GM21825 (cell line): ENCODE data around the gene ARGLU1.

Experiments used
- ATAC-seq: cut with Tn5 transposase; IDR thresholded peaks from one replicate; pipeline ENCODE4 v1.9.1; 2021; ENCODE audit warnings: mild to moderate bottlenecking, moderate library complexity; ENCODE audit not compliant: unreplicated experiment

ARGLU1 gene

DNA sequence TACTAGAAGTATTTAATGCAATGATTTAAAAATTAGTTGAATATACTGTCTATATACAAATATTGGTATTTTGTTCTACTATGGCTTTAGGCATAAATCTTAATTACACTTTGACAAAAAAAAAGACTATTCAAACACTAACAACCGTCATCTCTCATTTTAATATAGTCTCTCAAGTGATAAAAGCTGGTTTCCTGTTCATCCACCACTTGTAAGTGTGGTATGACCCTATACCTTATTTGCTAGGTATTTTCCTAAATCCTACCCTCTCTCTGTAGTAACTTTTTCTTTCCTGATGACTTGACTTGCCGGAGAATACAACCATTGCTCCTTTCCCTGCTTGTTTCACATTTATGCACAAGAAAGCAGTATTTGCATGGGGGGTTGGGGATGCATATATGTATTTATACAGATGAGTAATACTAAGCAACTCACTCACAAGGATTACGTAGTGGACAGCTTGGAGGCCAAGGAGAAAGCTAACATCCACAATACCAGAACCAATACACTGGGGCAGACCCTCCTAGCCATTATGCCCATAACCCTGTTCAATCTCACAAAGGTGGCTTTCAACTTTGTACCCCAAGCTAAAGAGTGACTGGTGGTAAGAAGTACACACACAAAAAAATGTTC is 19.8 kb downstream of the ARGLU1 start:
- ATAC-seq = no peak

DNA sequence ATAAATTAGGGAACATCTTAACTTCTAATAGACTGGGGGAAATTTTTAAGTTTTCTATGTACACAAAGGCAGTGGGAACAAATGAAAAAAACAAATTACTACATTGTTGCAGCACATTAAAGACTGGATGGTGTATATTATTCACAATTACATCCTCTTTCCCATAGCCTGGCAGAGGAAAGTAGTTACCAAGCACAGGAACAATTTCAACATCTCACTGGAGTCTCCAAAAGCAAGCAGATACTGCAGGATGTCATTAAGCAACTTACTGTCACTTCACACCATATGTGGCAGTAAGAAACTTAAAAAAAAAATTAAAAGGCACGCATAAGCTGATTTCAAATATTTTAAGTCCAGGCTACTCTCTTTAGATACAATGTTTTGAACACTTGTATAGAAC is 26.1 kb downstream of the ARGLU1 start:
- ATAC-seq = no peak

- ATAC-seq = no peak
Observed at GRCh38 chr13:106540613-106541012, 27.3 kb downstream of the ARGLU1 start.

DNA sequence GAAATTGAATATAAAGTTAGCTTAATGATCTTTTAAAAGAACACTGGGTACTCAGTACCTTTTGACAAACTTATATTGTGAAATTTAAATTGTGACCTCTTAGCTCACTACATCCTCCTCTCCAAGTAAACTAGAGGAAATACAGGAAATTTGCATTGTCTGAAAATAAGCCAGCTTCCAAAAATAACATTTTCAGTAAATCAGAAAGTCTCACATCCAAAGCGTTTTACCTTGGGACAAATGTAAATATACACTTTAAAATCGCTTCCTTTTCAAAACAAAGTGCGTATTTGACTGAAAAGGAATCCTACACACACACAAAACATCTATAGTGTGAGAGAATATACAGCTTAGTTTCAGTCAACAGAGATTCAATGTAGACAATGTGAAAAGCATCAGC is 30.4 kb downstream of the ARGLU1 start:
- ATAC-seq = no peak

DNA sequence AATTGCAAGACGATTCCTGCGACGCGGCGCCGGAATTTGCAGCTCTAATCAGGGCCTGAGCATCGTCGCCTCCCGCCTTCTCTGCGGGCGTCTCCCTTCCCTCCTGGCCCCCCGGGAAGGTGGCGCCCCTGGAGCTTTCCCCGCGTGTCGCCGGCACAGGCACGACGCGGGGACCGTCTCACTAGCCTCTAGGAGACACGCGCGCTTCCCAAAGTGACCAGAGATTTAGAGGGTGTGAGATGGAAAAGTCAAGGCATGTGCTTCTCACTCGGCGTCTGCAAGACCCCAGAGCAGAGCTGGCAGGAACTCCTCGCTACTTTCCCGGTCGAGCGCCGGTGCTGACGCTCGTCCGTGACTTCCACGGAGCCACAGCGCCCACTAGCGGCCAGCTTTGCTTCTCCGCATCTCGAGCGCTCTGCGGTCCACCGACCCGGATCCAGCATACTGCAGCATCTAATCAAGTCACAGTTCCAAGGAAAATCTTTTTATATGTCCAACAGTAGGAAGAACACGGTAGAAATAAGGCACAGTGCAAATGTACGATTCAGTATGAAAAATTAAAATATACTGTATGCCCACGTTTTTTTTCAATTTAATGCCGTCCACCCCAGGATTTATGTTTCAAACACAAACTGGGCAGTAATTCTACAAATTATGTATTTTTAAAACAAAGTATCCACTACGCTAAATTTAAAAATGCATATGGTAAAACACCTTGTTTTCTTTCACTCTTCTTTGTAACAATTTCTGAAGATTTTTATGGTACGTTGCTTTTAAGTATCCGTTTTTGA is 31.5 kb downstream of the ARGLU1 start:
- ATAC-seq = peak; percentile 41

DNA sequence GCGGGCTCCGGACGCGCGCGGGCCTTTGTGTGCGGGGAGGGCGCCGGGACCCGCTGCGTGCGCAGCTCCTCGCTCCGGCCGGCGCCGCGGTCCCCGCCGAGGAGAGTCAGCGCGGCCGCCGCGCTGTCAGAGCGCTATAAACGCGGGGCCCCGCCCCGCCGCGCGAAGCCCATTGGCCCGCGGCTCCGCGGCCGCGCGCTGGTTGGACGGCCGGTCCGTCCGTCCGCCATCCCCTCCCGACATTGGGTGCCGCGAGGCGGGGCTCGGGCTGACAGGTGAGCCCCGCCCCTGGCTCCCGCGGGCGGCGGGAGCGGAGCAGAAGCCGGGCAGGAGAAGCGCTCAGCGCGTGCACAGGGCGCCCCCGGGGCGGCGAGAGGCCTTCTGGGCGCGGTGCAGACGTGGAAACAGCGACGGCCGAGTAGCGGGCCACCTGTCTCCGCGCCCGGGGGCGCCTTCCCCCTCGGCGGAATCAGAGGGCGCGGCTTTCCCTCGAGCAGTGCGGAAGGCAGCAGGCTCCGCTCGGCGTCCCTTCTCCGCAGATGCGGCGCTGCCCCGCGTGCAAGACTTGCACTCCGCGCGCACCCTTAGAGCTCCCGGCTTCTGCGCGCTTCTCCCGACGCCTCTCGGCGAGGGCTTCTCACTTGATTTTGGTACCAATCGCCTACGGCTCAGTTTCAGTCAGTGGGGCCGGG is 32.2 kb downstream of the ARGLU1 start, which contains the start of gene EFNB2:
Gene EFNB2 (minus strand): TSS at position 111 of the 692 bp plus-strand sequence. CDS start 698 bp downstream, outside the sequence.
- ATAC-seq = peak; percentile 97

GRCh38 chr13:106534639-106535551 is 33.0 kb downstream of the ARGLU1 start:
- peak; percentile 18 for ATAC-seq

DNA sequence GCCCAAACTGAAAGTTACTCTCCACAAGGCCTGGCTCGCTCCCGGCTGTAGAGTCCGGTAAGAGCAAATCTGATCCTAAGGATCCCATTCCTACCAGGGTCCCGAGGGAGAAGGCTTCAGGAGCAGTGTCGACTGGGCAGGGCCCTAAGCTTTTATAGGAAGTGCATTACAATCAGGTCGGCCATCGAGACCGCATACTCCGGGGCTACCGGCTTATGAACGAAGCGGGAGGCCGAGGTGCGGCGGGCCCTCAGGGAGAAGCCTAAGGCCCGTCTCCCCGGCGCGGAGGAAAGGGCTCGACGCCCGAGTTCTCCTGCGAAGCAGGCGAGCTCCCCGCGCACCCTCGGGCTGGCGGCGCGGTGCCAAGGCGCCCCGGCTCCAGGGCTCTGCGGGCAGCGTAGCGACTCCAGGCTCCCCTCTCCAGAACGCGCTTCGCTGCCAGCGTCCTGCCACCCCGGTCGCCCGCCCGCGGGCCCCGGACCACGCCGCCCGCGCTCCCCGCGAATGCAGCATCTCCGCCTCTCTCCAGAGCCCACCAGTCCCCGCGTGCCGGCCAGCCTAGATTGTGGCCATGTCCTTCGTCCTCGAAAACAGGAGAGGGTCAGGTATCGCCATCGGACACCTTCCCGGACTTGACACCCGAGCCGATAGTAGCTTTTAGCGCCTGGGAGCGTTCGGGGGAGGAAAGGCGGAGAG is 33.8 kb downstream of the ARGLU1 start:
- ATAC-seq = no peak

- no peak for ATAC-seq
Observed at GRCh38 chr13:106533101-106533942, 34.6 kb downstream of the ARGLU1 start.

GRCh38 chr13:106532111-106532929 is 35.6 kb downstream of the ARGLU1 start:
- no peak for ATAC-seq

DNA sequence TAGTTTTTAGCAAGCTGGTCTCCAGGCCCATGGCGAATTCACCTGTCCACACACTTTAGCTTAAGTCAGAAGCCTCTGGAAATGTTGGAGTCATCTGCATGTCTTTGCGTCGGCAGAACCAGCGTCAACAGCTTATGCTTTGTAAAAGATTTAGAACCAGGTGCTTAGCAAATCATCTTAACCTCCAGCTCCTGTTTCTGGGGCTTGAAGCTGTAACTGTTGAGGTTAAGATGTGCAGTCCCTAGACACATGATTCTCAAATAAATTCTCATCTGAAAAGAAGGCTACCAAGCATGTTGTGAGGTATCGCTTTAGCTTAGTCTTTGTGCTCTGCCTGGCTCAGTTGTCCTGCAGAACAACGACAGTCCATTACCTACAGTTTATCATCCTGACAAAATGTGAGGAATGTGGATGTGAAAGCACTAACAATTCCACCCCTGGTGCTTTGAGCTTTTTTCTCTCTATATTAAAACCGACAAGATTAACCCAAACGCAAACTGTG is 36.9 kb downstream of the ARGLU1 start:
- ATAC-seq = no peak

DNA sequence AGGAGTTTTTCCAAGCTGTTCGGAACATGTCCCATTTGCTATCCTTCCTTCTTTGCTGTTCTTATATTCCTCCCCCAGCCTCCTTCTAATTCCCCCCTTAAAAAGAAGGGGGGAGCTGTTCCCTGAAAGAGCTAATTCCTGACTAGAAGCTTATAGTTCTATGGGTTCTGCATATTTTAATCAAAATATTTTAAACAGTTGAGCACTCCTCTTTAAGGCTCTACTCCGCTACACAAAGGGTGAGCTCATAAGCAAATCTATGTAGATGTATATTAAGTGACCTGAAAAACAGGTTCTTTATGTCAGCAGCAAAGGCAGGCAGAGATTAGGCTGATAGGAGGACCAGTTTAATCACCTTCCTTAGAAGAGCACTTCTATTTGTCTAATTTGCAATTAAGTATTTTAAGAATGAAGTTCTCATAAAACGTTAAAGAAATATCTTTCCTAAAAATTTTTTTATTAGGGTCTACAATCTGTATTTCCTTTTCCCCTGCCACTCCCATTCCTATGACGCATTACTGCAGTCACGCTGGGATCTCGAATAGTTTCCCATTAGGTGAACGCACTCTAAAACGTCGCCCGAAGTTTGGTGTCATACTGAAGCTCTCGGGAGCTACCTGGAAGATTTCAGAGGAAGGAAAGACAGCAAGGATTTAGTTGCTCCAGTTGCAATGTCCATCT is 37.6 kb downstream of the ARGLU1 start:
- no peak for ATAC-seq

GRCh38 chr13:106529415-106530170 is 38.3 kb downstream of the ARGLU1 start:
- no peak for ATAC-seq

DNA sequence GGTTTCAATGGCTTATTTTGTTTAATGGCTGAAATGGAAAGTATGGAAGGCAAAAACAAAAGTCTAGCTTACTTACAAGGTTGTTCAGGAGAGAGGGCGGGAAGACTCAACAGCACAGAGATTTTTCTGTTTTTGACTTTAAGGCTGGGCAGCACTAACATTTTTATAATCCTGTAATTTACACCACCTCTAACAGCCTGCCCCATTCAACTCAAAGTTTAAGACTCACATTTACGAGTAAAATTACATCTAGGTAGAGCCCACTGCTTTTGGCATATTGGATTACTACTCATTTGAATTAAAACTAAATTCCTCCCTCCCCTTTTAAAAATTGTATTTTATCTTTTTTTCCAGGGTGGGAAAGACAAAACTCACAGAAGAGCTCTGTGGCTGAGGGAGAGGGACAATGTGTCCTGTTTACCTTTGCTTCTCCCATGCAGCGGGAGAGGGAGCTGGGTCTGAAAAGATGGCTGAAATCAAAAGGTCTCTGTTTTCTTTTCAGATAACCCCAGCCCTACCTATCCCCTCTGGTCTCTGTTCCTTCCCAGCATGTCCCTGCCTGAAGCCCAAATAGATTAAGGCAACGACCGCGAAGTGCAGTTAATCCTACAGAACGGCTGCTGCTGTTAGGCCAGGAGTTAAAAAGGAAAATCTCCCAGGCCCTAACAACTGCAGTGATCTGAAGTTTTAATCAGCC is 39.1 kb downstream of the ARGLU1 start:
- ATAC-seq = no peak

- ATAC-seq = no peak
Observed at GRCh38 chr13:106527826-106528225, 40.1 kb downstream of the ARGLU1 start.

GRCh38 chr13:106527445-106527801 is 40.5 kb downstream of the ARGLU1 start:
- ATAC-seq = no peak
